ENCODE results near the gene WIPI1.

Gene WIPI1

DNA sequence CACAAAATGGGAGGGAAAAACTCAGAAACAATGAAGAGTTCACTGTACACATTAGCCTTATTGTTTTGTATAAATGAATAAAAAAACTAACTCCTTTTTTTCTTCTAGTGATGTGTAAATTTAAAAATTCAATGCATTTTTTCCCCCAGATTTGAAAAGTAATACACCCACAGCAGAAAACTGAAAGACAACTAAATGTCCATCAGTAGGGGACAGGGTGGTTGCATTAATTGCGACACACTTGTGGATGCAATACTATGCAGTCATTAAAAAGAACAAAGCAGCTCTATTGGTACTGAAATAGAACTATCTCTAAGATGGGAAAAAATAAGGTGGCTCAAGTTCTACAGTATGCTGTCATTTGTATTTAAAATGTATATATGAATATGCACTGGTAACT, 13.7 kb upstream of the WIPI1 start:
- DNase-seq (ENCODE audit: low read depth) = no peak
- no peak overlapping the region for H3K4me3 ChIP-seq (ENCODE audit: low read length)
- TF ChIP-seq CTCF (IDR thresholded peaks at IDR 0.05; ENCODE audit: insufficient read depth, low read depth, low read length, missing control alignments) = no peak

DNA sequence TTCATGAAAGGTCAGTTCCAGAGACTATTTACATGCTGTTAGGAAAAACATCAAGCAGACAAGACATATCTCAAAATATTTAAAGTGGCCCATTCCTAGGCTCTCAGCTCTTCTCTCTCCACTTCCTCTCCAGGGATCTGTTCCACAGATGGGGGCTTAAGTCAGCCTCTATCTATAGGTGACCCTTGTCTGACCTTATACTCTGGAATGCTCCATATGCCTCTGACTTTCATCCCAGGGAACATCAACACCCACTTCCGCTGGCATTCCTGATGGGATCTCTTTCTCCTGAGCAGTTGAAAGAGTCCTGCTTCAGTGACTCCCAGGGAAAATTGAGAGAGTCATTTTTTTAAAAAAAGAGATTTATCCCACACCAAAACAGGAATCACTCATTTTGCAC, 11.5 kb upstream of the WIPI1 start:
- H3K4me3 ChIP-seq (ENCODE audit: low read length) = no peak overlapping the region
- no peak for TF ChIP-seq CTCF (IDR thresholded peaks at IDR 0.05; ENCODE audit: insufficient read depth, low read depth, low read length, missing control alignments)
- DNase-seq (ENCODE audit: low read depth) = no peak

DNA sequence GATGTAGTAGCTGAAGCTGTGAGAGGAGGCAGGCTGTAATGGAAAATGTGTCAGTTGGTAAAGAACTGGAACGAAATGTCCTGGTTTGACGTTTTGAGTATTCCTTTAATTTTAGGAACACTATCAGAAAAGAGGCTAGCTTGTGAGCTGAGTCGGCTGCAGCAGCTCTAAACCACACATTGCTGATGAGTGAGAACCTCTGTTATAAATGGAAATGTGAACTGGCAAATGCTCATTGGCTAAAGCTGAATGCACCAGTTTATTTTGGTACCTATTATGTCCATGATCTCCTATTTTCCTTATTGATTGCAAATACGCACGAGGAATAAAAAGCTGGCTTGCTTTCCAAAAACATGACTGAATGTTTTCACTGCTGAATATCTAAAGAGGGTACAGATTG, 11.0 kb upstream of the WIPI1 start:
- TF ChIP-seq CTCF (IDR thresholded peaks at IDR 0.05; ENCODE audit: insufficient read depth, low read depth, low read length, missing control alignments) = no peak
- no peak overlapping the region for H3K4me3 ChIP-seq (ENCODE audit: low read length)
- no peak for DNase-seq (ENCODE audit: low read depth)

GRCh38 chr17:68463211-68464019, 6.1 kb upstream of the WIPI1 start:
- no peak for DNase-seq (ENCODE audit: low read depth)
- TF ChIP-seq CTCF (IDR thresholded peaks at IDR 0.05; ENCODE audit: insufficient read depth, low read depth, low read length, missing control alignments) = no peak
- H3K4me3 ChIP-seq (ENCODE audit: low read length) = no peak overlapping the region

GRCh38 chr17:68462381-68463210, 5.3 kb upstream of the WIPI1 start:
- peak; percentile 92 for DNase-seq (ENCODE audit: low read depth)
- peak; percentile 70 for TF ChIP-seq CTCF (IDR thresholded peaks at IDR 0.05; ENCODE audit: insufficient read depth, low read depth, low read length, missing control alignments)
- H3K4me3 ChIP-seq (ENCODE audit: low read length) = no peak overlapping the region

- no peak for DNase-seq (ENCODE audit: low read depth)
- no peak for TF ChIP-seq CTCF (IDR thresholded peaks at IDR 0.05; ENCODE audit: insufficient read depth, low read depth, low read length, missing control alignments)
- no peak overlapping the region for H3K4me3 ChIP-seq (ENCODE audit: low read length)
Measured at GRCh38 chr17:68461589-68461988, 4.3 kb upstream of the WIPI1 start.
